HG03521 (cell line): ENCODE data around the gene KIAA1614.

ENCODE experiments used
- ATAC-seq: cut with Tn5 transposase; IDR thresholded peaks from one replicate; pipeline ENCODE4 v1.9.1; 2021; ENCODE audit warnings: mild to moderate bottlenecking, moderate library complexity; ENCODE audit not compliant: unreplicated experiment

Gene KIAA1614

GRCh38 chr1:180906511-180906910 is 6.2 kb upstream of the KIAA1614 start:
- no peak for ATAC-seq

GRCh38 chr1:180907313-180908055 is 5.2 kb upstream of the KIAA1614 start:
- no peak for ATAC-seq

DNA sequence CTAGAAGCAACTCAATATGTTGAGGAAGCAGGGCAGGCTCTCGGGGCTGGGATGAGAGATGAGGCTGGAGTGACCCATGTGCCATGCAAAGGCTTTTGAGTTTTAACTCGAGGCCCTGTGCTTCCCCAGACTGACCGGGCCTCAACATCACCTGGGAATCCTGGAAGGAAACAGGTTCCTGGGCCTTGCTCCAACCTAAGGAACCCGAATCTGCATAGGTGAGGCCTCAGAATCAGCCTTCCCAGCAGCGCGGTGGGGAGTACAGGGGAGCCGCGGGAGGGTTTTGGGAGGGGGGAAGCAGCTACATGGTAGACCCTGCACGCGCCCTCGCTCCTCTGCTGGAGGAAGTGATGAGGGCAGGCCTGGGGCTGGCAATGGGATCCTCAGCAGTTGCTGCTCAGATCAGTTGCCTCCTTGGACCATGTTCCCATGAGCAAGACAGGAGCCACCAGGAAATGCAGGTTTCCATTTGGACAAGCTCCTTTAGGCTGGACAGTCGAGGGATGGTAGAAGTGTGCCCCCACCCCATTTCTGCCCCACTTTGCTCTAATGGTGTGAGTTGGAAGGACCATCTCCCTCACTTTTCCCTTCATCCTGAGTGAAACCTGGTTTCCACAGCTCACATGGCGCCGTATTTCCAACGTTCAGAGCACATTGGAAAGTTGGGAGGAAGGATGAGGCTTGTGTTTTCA is 4.5 kb upstream of the KIAA1614 start:
- ATAC-seq: no peak

GRCh38 chr1:180909005-180909414 is 3.7 kb upstream of the KIAA1614 start:
- ATAC-seq: no peak

GRCh38 chr1:180909462-180909976 is 3.2 kb upstream of the KIAA1614 start:
- no peak for ATAC-seq

- ATAC-seq: no peak
Observed at GRCh38 chr1:180911640-180912191, 981 bp upstream of the KIAA1614 start.

DNA sequence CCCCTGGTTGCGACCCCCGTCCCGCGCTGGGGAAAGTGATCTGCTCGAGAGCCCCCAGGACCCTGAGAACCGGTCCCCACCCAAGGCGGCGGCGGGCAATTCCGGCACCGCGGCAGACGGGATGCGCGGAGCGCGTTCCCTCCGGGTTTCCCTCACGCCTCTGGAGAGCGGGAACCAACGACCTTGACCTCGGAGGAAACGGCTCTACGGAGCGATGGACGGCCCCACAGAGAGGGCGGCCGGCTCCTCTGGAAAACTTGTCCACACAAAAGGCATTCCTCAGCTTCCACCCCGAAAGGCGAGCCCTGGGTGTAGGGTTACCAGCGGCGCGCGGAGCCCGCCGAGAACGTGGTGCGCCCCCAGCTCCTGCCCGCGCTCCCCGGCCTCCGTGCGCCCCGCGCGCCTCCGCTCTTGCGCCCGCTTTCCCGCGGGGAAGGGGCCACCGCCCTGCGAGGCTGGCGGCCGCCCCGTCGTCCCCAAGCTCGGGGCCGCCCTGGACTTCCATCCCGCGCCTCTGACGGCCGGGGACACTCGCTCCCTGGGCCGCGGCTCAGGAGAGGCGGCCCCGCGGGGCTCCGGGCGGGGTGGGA is 391 bp upstream of the KIAA1614 start:
- no peak for ATAC-seq

GRCh38 chr1:180915426-180915965 is 2.8 kb downstream of the KIAA1614 start:
- no peak for ATAC-seq

- no peak for ATAC-seq
Observed at GRCh38 chr1:180916012-180916770, 3.5 kb downstream of the KIAA1614 start.

GRCh38 chr1:180916771-180917170 is 4.1 kb downstream of the KIAA1614 start:
- no peak for ATAC-seq

GRCh38 chr1:180917306-180918065 is 4.8 kb downstream of the KIAA1614 start:
- no peak for ATAC-seq

GRCh38 chr1:180918519-180918918 is 5.8 kb downstream of the KIAA1614 start:
- ATAC-seq: no peak

DNA sequence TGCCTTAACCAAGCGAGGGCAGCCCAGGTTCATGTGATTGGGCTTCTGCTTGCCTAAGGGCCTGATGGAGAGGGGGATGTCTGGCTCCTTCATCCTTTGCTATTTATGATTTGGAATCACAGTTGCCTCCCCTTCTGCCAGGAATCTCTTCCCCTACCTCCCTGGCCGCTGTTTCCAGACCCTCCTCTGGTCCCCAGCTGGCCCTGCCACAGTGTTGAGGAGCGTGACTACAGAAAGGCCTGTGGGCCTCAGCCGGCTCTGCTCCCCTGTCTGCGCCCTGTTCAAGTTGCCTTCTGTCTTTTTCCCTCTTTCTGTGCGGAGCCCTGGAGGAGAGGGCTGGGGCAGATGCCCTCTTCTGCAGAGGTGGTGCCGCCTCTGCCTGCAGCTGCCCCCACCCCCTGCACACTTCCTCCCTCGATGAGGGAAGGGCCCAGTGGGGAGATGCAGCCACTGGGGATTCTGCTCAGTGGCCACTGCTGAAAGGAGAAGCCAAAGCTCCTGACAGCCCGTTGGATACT is 6.5 kb downstream of the KIAA1614 start:
- ATAC-seq: no peak

- ATAC-seq: no peak
Observed at GRCh38 chr1:180920193-180920592, 7.5 kb downstream of the KIAA1614 start.

DNA sequence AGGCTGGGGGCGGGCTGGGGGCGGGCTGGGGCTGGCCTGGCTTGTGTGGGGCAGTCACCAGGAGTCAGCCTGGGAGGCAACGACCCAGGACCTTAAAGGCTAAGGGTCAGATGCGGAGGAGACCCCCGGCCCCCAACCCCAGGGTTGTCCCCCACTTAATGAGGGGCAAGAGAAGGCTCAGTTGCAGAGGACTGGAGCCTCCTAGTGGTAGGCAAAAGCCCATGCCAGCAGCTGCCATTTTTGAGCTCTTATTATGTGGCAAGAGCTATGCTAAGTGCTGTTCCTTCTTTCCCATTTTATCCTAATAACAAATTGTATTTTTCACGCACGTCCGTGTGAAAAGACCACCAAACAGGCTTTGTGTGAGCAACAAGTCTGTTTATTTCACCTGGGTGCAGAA is 8.0 kb downstream of the KIAA1614 start:
- ATAC-seq: no peak

DNA sequence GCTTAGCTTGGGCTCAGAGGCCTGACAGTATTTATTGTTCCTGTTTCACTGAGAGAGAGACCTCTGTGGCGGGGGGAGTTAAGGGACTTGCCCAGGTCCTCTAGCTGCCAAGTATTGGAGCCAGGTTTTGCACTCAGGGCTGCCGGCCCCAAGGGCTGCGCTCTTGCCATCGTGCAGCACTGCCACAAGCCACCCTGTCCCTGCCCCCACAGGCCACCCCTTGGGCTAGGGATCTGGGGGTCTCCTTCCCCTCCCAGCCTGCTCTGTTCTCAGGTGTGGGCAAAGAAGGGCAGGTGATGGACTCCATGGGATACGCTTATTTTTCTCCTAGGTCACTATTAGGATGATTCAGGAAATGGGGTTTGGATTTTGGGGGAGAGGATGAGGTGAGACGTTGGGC is 8.7 kb downstream of the KIAA1614 start:
- ATAC-seq: no peak

DNA sequence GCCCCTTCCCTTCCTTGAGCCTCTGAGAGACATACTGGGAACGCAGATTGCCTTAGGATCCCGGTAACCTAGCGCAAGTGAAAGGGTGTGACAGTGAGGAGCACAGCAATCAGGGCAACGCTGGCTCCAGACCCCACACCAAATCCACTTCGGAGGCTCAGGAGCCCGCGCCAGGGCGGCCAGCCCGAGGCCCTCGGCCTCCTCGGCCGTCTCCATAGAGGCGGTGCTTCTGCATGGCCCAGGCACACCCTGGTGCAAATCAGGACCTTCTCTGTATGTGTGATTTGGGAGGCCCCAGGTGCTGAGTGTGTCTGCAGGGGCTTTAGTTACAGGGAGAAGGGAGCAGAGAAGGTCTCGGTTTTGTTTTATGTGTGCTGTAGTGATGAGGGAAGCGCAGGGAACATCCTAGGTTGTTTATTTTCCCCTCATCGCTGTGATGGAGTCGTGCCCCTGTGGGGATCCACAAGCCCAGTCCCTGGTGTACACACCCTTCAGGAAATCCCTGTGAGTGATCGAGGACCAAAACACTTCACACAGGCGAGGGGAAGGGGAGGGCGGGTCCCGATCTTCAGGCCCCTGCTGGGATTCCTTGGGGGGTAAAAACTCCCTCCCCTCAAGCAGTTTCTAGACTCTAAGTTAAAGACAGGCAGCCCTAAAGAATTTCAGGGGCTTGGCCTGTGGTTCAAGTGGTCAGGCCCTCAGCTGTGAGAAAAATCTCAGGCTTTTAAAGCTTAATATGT is 9.4 kb downstream of the KIAA1614 start:
- ATAC-seq: no peak

GRCh38 chr1:180922631-180923015 is 9.9 kb downstream of the KIAA1614 start:
- no peak for ATAC-seq
